ENCODE data around the gene DYSF. TPM values are rescaled to one million over a fixed set of nuclear protein-coding genes. Genes with fewer than 3 reads are reported as not detected.

The DYSF gene
- total RNA-seq, 4 donors from 2014 or later: 2.8 to 14.9 (median 4.0) TPM

GRCh38 chr2:71460595-71461303, 7.4 kb downstream of the DYSF start:
- no peak overlapping the region for H3K27ac ChIP-seq
- peaks cover 0 to 15% (median 0%) of the 10 kb centered on the region in 4 donors for H3K9me3 ChIP-seq
- TF ChIP-seq CTCF (IDR thresholded peaks at IDR 0.05): peak in 2 of 6 experiments; percentile 12 to 34
- TF ChIP-seq POLR2A (IDR thresholded peaks at IDR 0.05): no peak
- H3K4me3 ChIP-seq: no peak overlapping the region
- peaks cover 0 to 27% (median under 1%) of the 10 kb centered on the region in 4 donors for H3K4me1 ChIP-seq
- H3K36me3 ChIP-seq: no peaks in the 10 kb centered on the region
- no peaks in the 10 kb centered on the region for H3K27me3 ChIP-seq
- DNase-seq: no peak

- Histone ChIP-seq H3K4me3 (no peak overlapping the region), H3K36me3 (no peaks in the 10 kb centered on the region), H3K9me3 (peaks cover 0 to 15% (median 0%) of the 10 kb centered on the region in 4 donors), H3K27me3 (no peaks in the 10 kb centered on the region), H3K27ac (no peak overlapping the region), H3K4me1 (peaks cover 0 to 27% (median 3%) of the 10 kb centered on the region in 4 donors)
- no peak for DNase-seq
- TF ChIP-seq POLR2A (IDR thresholded peaks at IDR 0.05) (no peak), CTCF (IDR thresholded peaks at IDR 0.05) (no peak)
Measured at GRCh38 chr2:71461304-71461671, 7.9 kb downstream of the DYSF start.

- Histone ChIP-seq H3K36me3 (no peaks in the 10 kb centered on the region), H3K27me3 (no peaks in the 10 kb centered on the region), H3K9me3 (peaks cover 0 to 15% (median 0%) of the 10 kb centered on the region in 4 donors), H3K4me3 (no peak overlapping the region), H3K27ac (no peak overlapping the region), H3K4me1 (peaks cover 0 to 28% (median 7%) of the 10 kb centered on the region in 4 donors)
- TF ChIP-seq POLR2A (IDR thresholded peaks at IDR 0.05): no peak
- TF ChIP-seq CTCF (IDR thresholded peaks at IDR 0.05): no peak
- no peak for DNase-seq
Measured at GRCh38 chr2:71462056-71462605, 8.8 kb downstream of the DYSF start.

GRCh38 chr2:71462641-71463341, 9.4 kb downstream of the DYSF start:
- DNase-seq: peak in 1 of 3 donors; percentile 33
- no peak overlapping the region for H3K4me3 ChIP-seq
- TF ChIP-seq CTCF (IDR thresholded peaks at IDR 0.05) (no peak), POLR2A (IDR thresholded peaks at IDR 0.05) (no peak)
- H3K4me1 ChIP-seq: peaks cover 0 to 21% (median 7%) of the 10 kb centered on the region in 4 donors
- H3K27me3 ChIP-seq: no peaks in the 10 kb centered on the region
- peaks cover 0 to 15% (median 0%) of the 10 kb centered on the region in 4 donors for H3K9me3 ChIP-seq
- no peaks in the 10 kb centered on the region for H3K36me3 ChIP-seq
- no peak overlapping the region for H3K27ac ChIP-seq

- peaks cover 0 to 15% (median 0%) of the 10 kb centered on the region in 4 donors for H3K9me3 ChIP-seq
- H3K4me3 ChIP-seq: no peak overlapping the region
- TF ChIP-seq POLR2A (IDR thresholded peaks at IDR 0.05) (no peak), CTCF (IDR thresholded peaks at IDR 0.05) (no peak)
- DNase-seq: no peak
- no peak overlapping the region for H3K27ac ChIP-seq
- H3K27me3 ChIP-seq: no peaks in the 10 kb centered on the region
- H3K4me1 ChIP-seq: peaks cover 0 to 18% (median 7%) of the 10 kb centered on the region in 4 donors
- H3K36me3 ChIP-seq: no peaks in the 10 kb centered on the region
Measured at GRCh38 chr2:71463342-71463654, 9.9 kb downstream of the DYSF start.

Measured in Peyer's patch (tissue), 4 donors.